Adrenal gland (tissue), 5 donors: ENCODE measurements around the gene MAGIX.

ENCODE experiments used
- POLR2A ChIP-seq, 2 donors: fragments of 450-650 bp; IDR thresholded peaks; one replicate each; pipeline ENCODE4 v1.6.1; 2017; ENCODE audit warnings: antibody characterized with exemption in 2 of 2, mild to moderate bottlenecking in 2 of 2, moderate library complexity in 1 of 2
- TF ChIP-seq, protein P1 (sequence below), 6 experiments: fragments of 450-650 bp in 4 of 6; fragments of 200-600 bp in 2 of 6; sonication (generic) in 1 of 6; IDR thresholded peaks; 1 replicate in 5 of 6; 2 replicates in 1 of 6; pipeline versions ENCODE4 v1.5.1 to v1.8.0; 2016 to 2021; ENCODE audit warnings: antibody characterized with exemption in 6 of 6, mild to moderate bottlenecking in 2 of 6, moderate library complexity in 1 of 6
- donor health status: DM: no; HTN: no; CAD: no.

DNA sequence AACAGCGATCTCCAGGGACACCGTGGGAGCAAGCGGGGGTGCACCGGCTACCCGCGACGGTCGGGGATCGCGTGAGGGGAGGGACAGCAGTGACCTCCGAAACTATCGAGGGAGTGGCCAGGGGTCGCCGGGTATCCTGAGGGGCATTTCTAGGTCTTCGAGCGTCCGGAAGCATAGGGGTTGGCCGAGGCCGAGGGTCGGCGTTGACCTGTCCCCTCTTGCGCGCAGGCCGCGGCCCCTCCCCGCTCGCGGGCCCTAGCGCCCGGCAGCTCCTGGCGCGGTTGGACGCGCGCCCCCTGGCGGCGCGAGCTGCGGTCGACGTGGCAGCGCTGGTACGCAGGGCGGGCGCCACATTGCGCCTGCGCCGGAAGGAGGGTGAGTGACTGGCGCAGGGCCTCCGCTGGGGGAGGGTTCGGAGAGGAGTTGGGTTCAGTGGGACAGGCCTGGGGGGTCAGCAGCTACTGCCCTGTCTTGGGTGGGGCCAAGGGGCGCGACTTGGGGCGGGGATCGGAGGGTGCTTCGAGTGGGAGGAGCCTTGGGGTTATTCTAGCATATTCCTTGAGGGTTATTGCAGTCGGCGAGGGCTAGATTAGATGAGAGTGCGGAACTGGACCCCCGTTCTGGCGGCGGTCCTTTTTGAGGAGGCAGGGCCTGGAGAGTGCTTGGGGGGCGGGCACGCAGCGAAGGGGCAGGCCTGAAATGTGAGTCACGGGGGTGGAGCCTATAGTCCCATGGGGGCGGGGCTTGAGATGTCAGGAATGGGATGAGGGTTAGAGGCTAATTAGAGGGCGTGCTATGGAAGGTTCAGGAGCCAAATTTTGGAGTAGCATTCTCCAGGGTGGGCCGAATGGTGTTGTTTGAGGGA, 1.2 kb downstream of the MAGIX start:
- TF ChIP-seq, protein P1, sequence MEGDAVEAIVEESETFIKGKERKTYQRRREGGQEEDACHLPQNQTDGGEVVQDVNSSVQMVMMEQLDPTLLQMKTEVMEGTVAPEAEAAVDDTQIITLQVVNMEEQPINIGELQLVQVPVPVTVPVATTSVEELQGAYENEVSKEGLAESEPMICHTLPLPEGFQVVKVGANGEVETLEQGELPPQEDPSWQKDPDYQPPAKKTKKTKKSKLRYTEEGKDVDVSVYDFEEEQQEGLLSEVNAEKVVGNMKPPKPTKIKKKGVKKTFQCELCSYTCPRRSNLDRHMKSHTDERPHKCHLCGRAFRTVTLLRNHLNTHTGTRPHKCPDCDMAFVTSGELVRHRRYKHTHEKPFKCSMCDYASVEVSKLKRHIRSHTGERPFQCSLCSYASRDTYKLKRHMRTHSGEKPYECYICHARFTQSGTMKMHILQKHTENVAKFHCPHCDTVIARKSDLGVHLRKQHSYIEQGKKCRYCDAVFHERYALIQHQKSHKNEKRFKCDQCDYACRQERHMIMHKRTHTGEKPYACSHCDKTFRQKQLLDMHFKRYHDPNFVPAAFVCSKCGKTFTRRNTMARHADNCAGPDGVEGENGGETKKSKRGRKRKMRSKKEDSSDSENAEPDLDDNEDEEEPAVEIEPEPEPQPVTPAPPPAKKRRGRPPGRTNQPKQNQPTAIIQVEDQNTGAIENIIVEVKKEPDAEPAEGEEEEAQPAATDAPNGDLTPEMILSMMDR (IDR thresholded peaks at IDR 0.05), result peak in 5 of 6 experiments; percentile 28 to 93 (median 68)
- TF ChIP-seq POLR2A (IDR thresholded peaks at IDR 0.05), result peak; percentile 45 to 53
